Loucy (cell line): ENCODE results near the gene TENT4A.

Experiments
- H2AFZ ChIP-seq: fragments of 200-600 bp; sonication (generic); 2 replicates; pipeline ENCODE4 v1.6.0; 2016; ENCODE audit warnings: antibody characterized with exemption, mild to moderate bottlenecking, low read length, moderate library complexity
- H3F3A ChIP-seq: fragments of 200-600 bp; 2 replicates; pipeline ENCODE4 v1.6.0; 2016; ENCODE audit warnings: antibody characterized with exemption, low read depth, mild to moderate bottlenecking
- H3K27me3 ChIP-seq: fragments of 200-600 bp; sonication (generic); 2 replicates; pipeline ENCODE4 v1.6.1; 2014; ENCODE audit warnings: low read length, mild to moderate bottlenecking; ENCODE audit not compliant: insufficient read depth, poor library complexity, severe bottlenecking
- H3K36me3 ChIP-seq: fragments of 200-600 bp; sonication (generic); 2 replicates; pipeline ENCODE4 v1.6.1; 2016; ENCODE audit warnings: low read length; ENCODE audit not compliant: insufficient read depth
- H3K4me1 ChIP-seq: fragments of 200-600 bp; sonication (generic); 2 replicates; pipeline ENCODE4 v1.5.1; 2014; ENCODE audit warnings: low read length, mild to moderate bottlenecking; ENCODE audit not compliant: insufficient read depth, poor library complexity, severe bottlenecking
- H3K4me2 ChIP-seq: fragments of 200-600 bp; sonication (generic); 2 replicates; pipeline ENCODE4 v1.6.0; 2014; ENCODE audit warnings: antibody characterized with exemption, low read length, low read depth, mild to moderate bottlenecking; ENCODE audit not compliant: poor library complexity, severe bottlenecking
- H3K4me3 ChIP-seq: fragments of 200-600 bp; sonication (generic); 2 replicates; pipeline ENCODE4 v1.5.1; 2014; ENCODE audit warnings: low read length, mild to moderate bottlenecking, mixed read lengths; ENCODE audit not compliant: poor library complexity, severe bottlenecking
- H3K79me2 ChIP-seq: fragments of 200-600 bp; sonication (generic); 2 replicates; pipeline ENCODE4 v1.6.1; 2014; ENCODE audit warnings: low read length; ENCODE audit not compliant: insufficient read depth
- H3K9ac ChIP-seq: fragments of 200-600 bp; sonication (generic); 2 replicates; pipeline ENCODE4 v1.6.0; 2014; ENCODE audit warnings: mild to moderate bottlenecking, low read depth, low read length, moderate library complexity; ENCODE audit not compliant: poor library complexity, severe bottlenecking
- H3K9me2 ChIP-seq: fragments of 200-600 bp; sonication (generic); replicated peaks from 2 replicates; pipeline ENCODE4 v1.6.1; 2016; ENCODE audit warnings: low read depth, low read length, mixed read lengths
- H3K9me3 ChIP-seq: fragments of 200-600 bp; sonication (generic); 2 replicates; pipeline ENCODE4 v1.6.1; 2014; ENCODE audit warnings: mild to moderate bottlenecking, antibody characterized with exemption, low read length, low read depth; ENCODE audit not compliant: insufficient read depth
- H4K20me1 ChIP-seq: fragments of 200-600 bp; sonication (generic); 2 replicates; pipeline ENCODE4 v1.6.0; 2014; ENCODE audit warnings: antibody characterized with exemption, low read length, mild to moderate bottlenecking; ENCODE audit not compliant: insufficient read depth, poor library complexity, severe bottlenecking
- EZH2phosphoT487 ChIP-seq: fragments of 200-600 bp; IDR thresholded peaks from 2 replicates; pipeline ENCODE4 v1.6.1; 2018; ENCODE audit warnings: antibody characterized with exemption, mild to moderate bottlenecking, moderate library complexity, borderline replicate concordance
- TF ChIP-seq, protein P1 (sequence below): fragments of 200-600 bp; sonication (generic); conservative IDR thresholded peaks from 2 replicates; pipeline ENCODE4 v1.5.1; 2014; ENCODE audit warnings: mild to moderate bottlenecking, antibody characterized with exemption, low read length

The TENT4A gene

DNA sequence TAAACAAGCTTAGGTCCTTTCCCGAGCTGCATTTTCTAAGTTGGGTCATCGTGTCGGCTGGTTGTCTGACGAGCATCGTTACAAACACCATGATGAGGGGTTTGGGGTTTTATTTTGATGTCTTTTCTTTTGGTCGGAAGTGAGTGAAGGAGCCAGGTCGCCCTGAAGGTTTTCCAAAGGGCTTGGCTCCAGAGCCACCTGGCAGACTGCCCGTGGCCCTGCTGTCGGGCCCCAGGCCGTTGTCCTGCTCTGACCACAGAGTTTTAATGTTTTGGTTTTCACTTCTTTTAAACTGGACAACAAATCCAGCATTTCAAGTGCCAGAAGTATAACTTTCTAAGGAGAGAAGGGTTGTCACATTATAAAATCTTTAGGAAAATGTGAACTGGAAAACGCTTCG is 42.3 kb downstream of the TENT4A start:
- H3F3A ChIP-seq: no peaks in the 10 kb centered on the region
- no peaks in the 10 kb centered on the region for H3K79me2 ChIP-seq
- peaks cover 4% of the 10 kb centered on the region for H4K20me1 ChIP-seq
- H3K4me2 ChIP-seq: no peak overlapping the region
- no peaks in the 10 kb centered on the region for H3K27me3 ChIP-seq
- H3K4me3 ChIP-seq: no peak overlapping the region
- H3K4me1 ChIP-seq: no peaks in the 10 kb centered on the region
- no peak overlapping the region for H2AFZ ChIP-seq
- TF ChIP-seq, protein P1, sequence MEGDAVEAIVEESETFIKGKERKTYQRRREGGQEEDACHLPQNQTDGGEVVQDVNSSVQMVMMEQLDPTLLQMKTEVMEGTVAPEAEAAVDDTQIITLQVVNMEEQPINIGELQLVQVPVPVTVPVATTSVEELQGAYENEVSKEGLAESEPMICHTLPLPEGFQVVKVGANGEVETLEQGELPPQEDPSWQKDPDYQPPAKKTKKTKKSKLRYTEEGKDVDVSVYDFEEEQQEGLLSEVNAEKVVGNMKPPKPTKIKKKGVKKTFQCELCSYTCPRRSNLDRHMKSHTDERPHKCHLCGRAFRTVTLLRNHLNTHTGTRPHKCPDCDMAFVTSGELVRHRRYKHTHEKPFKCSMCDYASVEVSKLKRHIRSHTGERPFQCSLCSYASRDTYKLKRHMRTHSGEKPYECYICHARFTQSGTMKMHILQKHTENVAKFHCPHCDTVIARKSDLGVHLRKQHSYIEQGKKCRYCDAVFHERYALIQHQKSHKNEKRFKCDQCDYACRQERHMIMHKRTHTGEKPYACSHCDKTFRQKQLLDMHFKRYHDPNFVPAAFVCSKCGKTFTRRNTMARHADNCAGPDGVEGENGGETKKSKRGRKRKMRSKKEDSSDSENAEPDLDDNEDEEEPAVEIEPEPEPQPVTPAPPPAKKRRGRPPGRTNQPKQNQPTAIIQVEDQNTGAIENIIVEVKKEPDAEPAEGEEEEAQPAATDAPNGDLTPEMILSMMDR: no peak
- no peak for TF ChIP-seq EZH2phosphoT487
- no peaks in the 10 kb centered on the region for H3K9me2 ChIP-seq
- H3K9me3 ChIP-seq: no peaks in the 10 kb centered on the region
- H3K36me3 ChIP-seq: peaks cover 82% of the 10 kb centered on the region; the same call in 1 of the 2 replicates
- no peak overlapping the region for H3K9ac ChIP-seq

GRCh38 chr5:6755941-6756340 is 42.7 kb downstream of the TENT4A start:
- Histone ChIP-seq H3K4me2 (no peak overlapping the region), H2AFZ (no peak overlapping the region), H3F3A (no peaks in the 10 kb centered on the region), H3K36me3 (peaks cover 78% of the 10 kb centered on the region; the same call in 1 of the 2 replicates), H3K27me3 (no peaks in the 10 kb centered on the region), H3K9me3 (no peaks in the 10 kb centered on the region), H3K4me1 (no peaks in the 10 kb centered on the region), H3K79me2 (no peaks in the 10 kb centered on the region), H4K20me1 (peaks cover 4% of the 10 kb centered on the region), H3K9me2 (no peaks in the 10 kb centered on the region), H3K9ac (no peak overlapping the region), H3K4me3 (no peak overlapping the region)
- TF ChIP-seq, protein P1: no peak
- no peak for TF ChIP-seq EZH2phosphoT487

- Histone ChIP-seq H3K4me3 (no peak overlapping the region), H3K27me3 (no peaks in the 10 kb centered on the region), H3K4me1 (no peaks in the 10 kb centered on the region), H4K20me1 (peaks cover 1% of the 10 kb centered on the region), H3K9me2 (no peaks in the 10 kb centered on the region), H2AFZ (no peak overlapping the region), H3K79me2 (no peaks in the 10 kb centered on the region), H3F3A (no peaks in the 10 kb centered on the region), H3K9me3 (no peaks in the 10 kb centered on the region), H3K9ac (no peak overlapping the region), H3K36me3 (peaks cover 63% of the 10 kb centered on the region; the same call in 1 of the 2 replicates), H3K4me2 (no peak overlapping the region)
- TF ChIP-seq, protein P1: no peak
- no peak for TF ChIP-seq EZH2phosphoT487
Measured at GRCh38 chr5:6757414-6757969, 44.3 kb downstream of the TENT4A start.
